Activated CD8-positive, alpha-beta T cell treated with anti-CD3 and anti-CD28 coated beads, Interleukin-2, amount 10 ng/mL, durations not matched to agents 7 days and 5 days (primary cell): ENCODE measurements around the gene TMEM190. TPM values are rescaled to one million over a fixed set of nuclear protein-coding genes. Genes with fewer than 3 reads are reported as not detected.

Source experiments
- ATAC-seq: fragments of 150-1000 bp; cut with Tn5 transposase; one replicate; pipeline ENCODE4 v1.10.0; 2021; ENCODE audit warnings: moderate library complexity
- CTCF ChIA-PET: fragments of 350-600 bp; sonication (Branson Sonifier 250); formaldehyde crosslinking; loops from one replicate; lab custom pipeline; 2021; ENCODE audit warnings: antibody characterized with exemption; lab: Charles Lee
- POLR2A ChIA-PET: fragments of 350-600 bp; sonication (Branson Sonifier 250); formaldehyde crosslinking; loops from one replicate; lab custom pipeline; 2021; ENCODE audit warnings: antibody characterized with exemption; lab: Charles Lee
- DNase-seq: peaks from one replicate; pipeline ENCODE4 v3.0.0-alpha.2; 2020
- H3K27ac Mint-ChIP-seq: one replicate; pipeline ENCODE4 v1.8.0; 2021; ENCODE audit warnings: mild to moderate bottlenecking, mixed read lengths
- H3K27me3 Mint-ChIP-seq: one replicate; pipeline ENCODE4 v1.8.0; 2021; ENCODE audit warnings: low read depth, mixed read lengths
- H3K36me3 Mint-ChIP-seq: one replicate; pipeline ENCODE4 v1.8.0; 2021; ENCODE audit warnings: low read depth, mixed read lengths
- H3K4me1 Mint-ChIP-seq: one replicate; pipeline ENCODE4 v1.8.0; 2021; ENCODE audit warnings: low read depth, mixed read lengths
- H3K4me3 Mint-ChIP-seq: one replicate; pipeline ENCODE4 v1.8.0; 2021; ENCODE audit warnings: mild to moderate bottlenecking, mixed read lengths
- H3K9me3 Mint-ChIP-seq: one replicate; pipeline ENCODE4 v1.8.0; 2022; ENCODE audit warnings: mixed read lengths; ENCODE audit not compliant: insufficient read depth
- total RNA-seq, 2 experiments: library from RNA; stranded (reverse); gene quantifications; one replicate each; pipeline ENCODE4 v1.2.3, GENCODE V29; 2021

Gene TMEM190
- total RNA-seq, 2 experiments from 2014 or later = not detected

DNA sequence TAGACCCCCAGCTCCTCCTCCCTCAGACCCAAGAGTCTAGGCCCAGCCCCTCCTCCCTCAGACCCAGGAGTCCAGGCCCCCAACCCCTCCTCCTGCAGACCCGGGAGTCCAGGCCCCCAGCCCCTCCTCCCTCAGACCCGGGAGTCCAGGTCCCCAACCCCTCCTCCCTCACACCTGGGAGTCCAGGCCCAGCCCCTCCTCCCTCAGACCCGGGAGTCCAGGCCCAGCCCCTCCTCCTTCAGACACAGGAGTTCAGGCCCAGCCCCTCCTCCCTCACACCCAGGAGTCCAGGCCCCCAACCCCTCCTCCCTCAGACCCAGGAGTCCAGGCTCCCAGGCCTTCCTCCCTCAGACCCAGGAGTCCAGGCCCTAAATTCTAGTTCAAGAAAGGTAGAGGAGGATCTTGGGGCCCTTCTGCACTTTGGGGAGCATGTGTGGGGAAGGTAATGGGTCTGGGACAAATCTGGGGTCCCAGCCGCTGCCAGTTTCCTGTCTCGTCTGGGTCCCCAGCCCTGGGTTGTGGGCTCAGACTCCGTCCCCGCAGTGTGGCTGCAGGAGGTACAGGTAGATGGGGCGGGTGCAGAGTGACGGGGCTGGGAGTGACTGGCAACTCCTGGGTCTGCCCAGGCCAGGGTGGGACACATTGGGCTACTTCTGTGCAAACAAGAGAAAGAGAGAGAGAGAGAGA is 3.2 kb upstream of the TMEM190 start:
- POLR2A ChIA-PET = interaction anchor here (0.6 to 1.4 kb wide), 2 partner anchors 11 to 103 kb away, joined by 3 to 6 read pairs; partner anchors contain the start of gene TMEM238
- no peaks in the 10 kb centered on the region for H3K9me3 Mint-ChIP-seq
- peaks cover 2% of the 10 kb centered on the region for H3K36me3 Mint-ChIP-seq
- ATAC-seq = no peak
- peaks cover 33% of the 10 kb centered on the region for H3K27me3 Mint-ChIP-seq
- peaks cover 11% of the 10 kb centered on the region for H3K4me1 Mint-ChIP-seq
- no peak overlapping the region for H3K4me3 Mint-ChIP-seq
- DNase-seq = no peak
- CTCF ChIA-PET = interaction anchor here (1.2 kb wide), 1 partner anchor 130 kb away, joined by 3 read pairs; no protein-coding TSS in a partner anchor
- no peak overlapping the region for H3K27ac Mint-ChIP-seq

- POLR2A ChIA-PET = interaction anchor here (0.6 kb wide), 1 partner anchor 104 kb away, joined by 3 read pairs; no protein-coding TSS in a partner anchor
These were observed 2.5 kb upstream of the TMEM190 start for GRCh38 chr19:55373993-55374757.

GRCh38 chr19:55377356-55378131 is 918 bp downstream of the TMEM190 start:
- no peak overlapping the region for H3K27ac Mint-ChIP-seq
- CTCF ChIA-PET = no interaction called here
- no peak overlapping the region for H3K4me3 Mint-ChIP-seq
- POLR2A ChIA-PET = no interaction called here
- DNase-seq (no peak), ATAC-seq (no peak)
- peaks cover 18% of the 10 kb centered on the region for H3K4me1 Mint-ChIP-seq
- no peaks in the 10 kb centered on the region for H3K9me3 Mint-ChIP-seq
- peaks cover 17% of the 10 kb centered on the region for H3K36me3 Mint-ChIP-seq
- peaks cover 5% of the 10 kb centered on the region for H3K27me3 Mint-ChIP-seq

More at GRCh38 chr19:55373993-55374757, 2.5 kb upstream of the TMEM190 start:
- Mint-ChIP-seq H3K4me3 (no peak overlapping the region), H3K9me3 (no peaks in the 10 kb centered on the region), H3K36me3 (peaks cover 2% of the 10 kb centered on the region), H3K27ac (no peak overlapping the region), H3K27me3 (peaks cover 28% of the 10 kb centered on the region), H3K4me1 (peaks cover 11% of the 10 kb centered on the region)
- DNase-seq (no peak), ATAC-seq (no peak)
- CTCF ChIA-PET = no interaction called here

- no peak overlapping the region for H3K4me3 Mint-ChIP-seq
These were observed 2.5 kb downstream of the TMEM190 start for GRCh38 chr19:55379174-55379573.

GRCh38 chr19:55382013-55382412 is 5.4 kb downstream of the TMEM190 start:
- Mint-ChIP-seq H3K4me3 (peak overlapping the region; percentile 88), H3K36me3 (peaks cover 33% of the 10 kb centered on the region), H3K27ac (no peak overlapping the region), H3K27me3 (no peaks in the 10 kb centered on the region), H3K4me1 (peaks cover 34% of the 10 kb centered on the region), H3K9me3 (no peaks in the 10 kb centered on the region)
- ATAC-seq (no peak), DNase-seq (no peak)
- ChIA-PET POLR2A (interaction anchor here (0.9 to 14.2 kb wide), 3 partner anchors 21 to 128 kb away, joined by 3 to 213 read pairs (median 19); partner anchors contain the start of gene UBE2S), CTCF (interaction anchor here (2.9 kb wide), 1 partner anchor 90 kb away, joined by 19 read pairs; no protein-coding TSS in a partner anchor)

More at GRCh38 chr19:55379174-55379573, 2.5 kb downstream of the TMEM190 start:
- H3K27me3 Mint-ChIP-seq = no peaks in the 10 kb centered on the region
- ChIA-PET POLR2A (interaction anchor here (1.1 kb wide), 1 partner anchor 40 kb away, joined by 3 read pairs; no protein-coding TSS in a partner anchor), CTCF (no interaction called here)
- no peak overlapping the region for H3K27ac Mint-ChIP-seq
- no peak for DNase-seq
- no peaks in the 10 kb centered on the region for H3K9me3 Mint-ChIP-seq
- ATAC-seq = no peak
- H3K36me3 Mint-ChIP-seq = peaks cover 19% of the 10 kb centered on the region
- H3K4me1 Mint-ChIP-seq = peaks cover 24% of the 10 kb centered on the region

GRCh38 chr19:55382522-55383054 is 6.0 kb downstream of the TMEM190 start:
- DNase-seq (no peak), ATAC-seq (no peak)
- H3K36me3 Mint-ChIP-seq = peaks cover 39% of the 10 kb centered on the region
- ChIA-PET CTCF (interaction anchor here (1.4 to 3.1 kb wide), 6 partner anchors 16 to 128 kb away, joined by 3 to 30 read pairs (median 16); partner anchors contain the start of gene KMT5C), POLR2A (interaction anchor here (0.7 to 14.2 kb wide), 5 partner anchors 20 to 128 kb away, joined by 3 to 213 read pairs (median 4); partner anchors contain the start of gene UBE2S)
- H3K4me1 Mint-ChIP-seq = peaks cover 38% of the 10 kb centered on the region
- H3K9me3 Mint-ChIP-seq = no peaks in the 10 kb centered on the region
- peak overlapping the region; percentile 95 for H3K27ac Mint-ChIP-seq
- no peaks in the 10 kb centered on the region for H3K27me3 Mint-ChIP-seq
- H3K4me3 Mint-ChIP-seq = peak overlapping the region; percentile 88

- CTCF ChIA-PET = interaction anchor here (0.6 to 3.1 kb wide), 15 partner anchors 17 to 243 kb away, joined by 3 to 30 read pairs (median 4); partner anchors contain the start of gene KMT5C
- Mint-ChIP-seq H3K36me3 (peaks cover 48% of the 10 kb centered on the region), H3K27ac (peak overlapping the region; percentile 95), H3K4me1 (peaks cover 47% of the 10 kb centered on the region), H3K27me3 (no peaks in the 10 kb centered on the region), H3K4me3 (peak overlapping the region; percentile 88), H3K9me3 (no peaks in the 10 kb centered on the region)
- POLR2A ChIA-PET = interaction anchor here (0.6 to 14.2 kb wide), 16 partner anchors 7 to 130 kb away, joined by 3 to 213 read pairs (median 4); partner anchors contain the start of genes IL11, KMT5C, TMEM190 and UBE2S
- ATAC-seq (peak; percentile 14), DNase-seq (peak; percentile 65)
These were observed 6.9 kb downstream of the TMEM190 start for GRCh38 chr19:55383279-55384130.

DNA sequence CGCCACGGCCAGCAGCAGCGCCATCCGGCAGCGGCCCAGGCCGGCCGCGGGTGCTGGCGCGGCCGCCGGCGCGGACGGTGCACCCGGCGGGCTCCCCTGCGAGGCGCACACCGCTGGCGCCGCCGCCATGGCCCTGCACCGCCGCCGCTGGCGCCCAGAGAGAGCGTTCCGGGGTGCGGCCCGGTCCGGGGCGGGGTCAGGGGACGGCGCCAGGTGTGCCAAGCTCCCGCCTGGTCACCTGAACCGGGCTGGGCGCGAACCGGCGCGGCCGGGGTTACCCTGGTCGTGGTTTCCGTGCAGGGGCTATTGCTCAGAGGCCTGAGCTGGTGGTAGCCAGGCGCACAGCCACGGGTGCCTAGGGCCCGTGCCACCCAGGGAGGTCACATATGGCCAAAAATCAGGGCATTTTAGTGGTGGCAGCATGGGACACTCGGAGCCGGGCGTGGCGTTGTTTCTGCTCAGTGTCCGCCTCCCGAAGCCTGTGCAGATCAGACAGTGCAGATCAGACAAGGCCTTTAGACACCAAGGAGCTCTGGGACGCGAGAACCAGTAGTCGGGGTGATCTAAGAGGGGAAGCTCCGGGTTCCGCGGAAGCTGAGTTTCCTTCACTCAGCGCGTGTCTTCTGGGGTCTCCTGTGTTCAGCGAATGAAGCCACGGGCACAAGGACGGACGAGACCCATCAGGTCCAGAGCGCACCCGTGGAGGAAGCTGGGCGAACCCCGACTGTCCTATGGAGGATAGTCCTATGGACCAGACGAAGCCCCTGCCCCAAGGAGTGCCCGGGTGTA is 7.7 kb downstream of the TMEM190 start, which contains the start of gene TMEM238:
Gene TMEM238 (minus strand): TSS at position 162 of the 789 bp plus-strand sequence. CDS start 33 bp downstream, at position 129.
- peak within 1 kb of the TSS; percentile 99 for H3K27ac Mint-ChIP-seq
- H3K4me1 Mint-ChIP-seq = peaks cover 54% of the 10 kb centered on the region
- H3K36me3 Mint-ChIP-seq = peaks cover 54% of the 10 kb centered on the region
- ATAC-seq (peak; percentile 11), DNase-seq (peak; percentile 50)
- POLR2A ChIA-PET = interaction anchor here (0.6 to 14.2 kb wide), 18 partner anchors 8 to 130 kb away, joined by 3 to 213 read pairs (median 5); partner anchors contain the start of genes IL11, KMT5C, PPP6R1 and TMEM190
- no peaks in the 10 kb centered on the region for H3K27me3 Mint-ChIP-seq
- H3K9me3 Mint-ChIP-seq = no peaks in the 10 kb centered on the region
- CTCF ChIA-PET = interaction anchor here (0.7 to 3.1 kb wide), 17 partner anchors 34 to 296 kb away, joined by 3 to 30 read pairs (median 4); partner anchors contain the start of genes ISOC2 and KMT5C
- H3K4me3 Mint-ChIP-seq = peak within 1 kb of the TSS; percentile 100
